ENCODE results near the gene GLO1.

The GLO1 gene

GRCh38 chr6:38723783-38724182 is 20.8 kb upstream of the GLO1 start:
- H3K27me3 ChIP-seq (ENCODE audit: insufficient read depth, poor library complexity, severe bottlenecking): no peaks in the 10 kb centered on the region
- no peak overlapping the region for H3K27ac ChIP-seq (replicated peaks)
- no peak overlapping the region for H3K4me3 ChIP-seq (replicated peaks; ENCODE audit: insufficient read depth, low read length)
- DNase-seq (ENCODE audit: low read depth in 1 of 2, low spot score in 1 of 2): no peak
- no peak for TF ChIP-seq CTCF (IDR thresholded peaks at IDR 0.05; ENCODE audit: insufficient read depth, low read length)
- TF ChIP-seq REST (IDR thresholded peaks at IDR 0.05; ENCODE audit: insufficient replicate concordance, low read depth): no peak
- TF ChIP-seq GABPA (IDR thresholded peaks at IDR 0.05; ENCODE audit: low read depth): no peak

- DNase-seq (ENCODE audit: low read depth in 1 of 2, low spot score in 1 of 2): no peak
- no peak overlapping the region for H3K4me3 ChIP-seq (replicated peaks; ENCODE audit: insufficient read depth, low read length)
Measured at GRCh38 chr6:38722727-38723334, 19.9 kb upstream of the GLO1 start.

GRCh38 chr6:38722038-38722437 is 19.1 kb upstream of the GLO1 start:
- Histone ChIP-seq H3K27ac (replicated peaks) (no peak overlapping the region), H3K4me3 (replicated peaks; ENCODE audit: insufficient read depth, low read length) (no peak overlapping the region), H3K27me3 (ENCODE audit: insufficient read depth, poor library complexity, severe bottlenecking) (no peaks in the 10 kb centered on the region)
- no peak for DNase-seq (ENCODE audit: low read depth in 1 of 2, low spot score in 1 of 2)
- TF ChIP-seq POLR2AphosphoS5 (IDR thresholded peaks at IDR 0.05; ENCODE audit: low read depth): no peak
- TF ChIP-seq CTCF (IDR thresholded peaks at IDR 0.05; ENCODE audit: insufficient read depth, low read length): no peak
- no peak for TF ChIP-seq REST (IDR thresholded peaks at IDR 0.05; ENCODE audit: insufficient replicate concordance, low read depth)
- TF ChIP-seq SPI1 (IDR thresholded peaks at IDR 0.05; ENCODE audit: borderline replicate concordance, low read depth): no peak
- TF ChIP-seq GABPA (IDR thresholded peaks at IDR 0.05; ENCODE audit: low read depth): no peak

More at GRCh38 chr6:38722727-38723334, 19.9 kb upstream of the GLO1 start:
- H3K27me3 ChIP-seq (ENCODE audit: insufficient read depth, poor library complexity, severe bottlenecking): no peaks in the 10 kb centered on the region
- no peak for TF ChIP-seq REST (IDR thresholded peaks at IDR 0.05; ENCODE audit: insufficient replicate concordance, low read depth)
- no peak for TF ChIP-seq POLR2AphosphoS5 (IDR thresholded peaks at IDR 0.05; ENCODE audit: low read depth)
- no peak for TF ChIP-seq CTCF (IDR thresholded peaks at IDR 0.05; ENCODE audit: insufficient read depth, low read length)
- no peak for TF ChIP-seq SPI1 (IDR thresholded peaks at IDR 0.05; ENCODE audit: borderline replicate concordance, low read depth)
- no peak for TF ChIP-seq GABPA (IDR thresholded peaks at IDR 0.05; ENCODE audit: low read depth)
- no peak overlapping the region for H3K27ac ChIP-seq (replicated peaks)
